GM23338 (cell line): ENCODE results near the gene STK32C. TPM values are rescaled to one million over a fixed set of nuclear protein-coding genes. Genes with fewer than 3 reads are reported as not detected.
A peak's percentile ranks its signal among the peaks of the same experiment; 100 is the strongest.

Experiments used
- ATAC-seq: fragments of 200-7000 bp; cut with Tn5 transposase; 3 replicates; pipeline ENCODE4 v1.9.1; 2020
- DNase-seq: peaks from one replicate; pipeline ENCODE4 v3.0.0-alpha.2; 2015; ENCODE audit warnings: low spot score
- H2AFZ ChIP-seq: fragments of 200-600 bp; sonication (generic); 2 replicates; pipeline ENCODE4 v1.8.0; 2016; ENCODE audit warnings: antibody characterized with exemption, mild to moderate bottlenecking, moderate library complexity
- H3F3A ChIP-seq: fragments of 200-600 bp; sonication (generic); replicated peaks from 2 replicates; pipeline ENCODE4 v1.8.0; 2017; ENCODE audit warnings: antibody characterized with exemption, mixed run types, low read depth
- H3K27ac ChIP-seq: fragments of 200-600 bp; sonication (generic); 2 replicates; pipeline ENCODE4 v1.6.1; 2016; ENCODE audit warnings: low read depth
- H3K27me3 ChIP-seq: fragments of 200-600 bp; sonication (generic); 2 replicates; pipeline ENCODE4 v1.8.0; 2016; ENCODE audit warnings: mild to moderate bottlenecking, mixed run types, moderate library complexity; ENCODE audit not compliant: insufficient read depth
- H3K36me3 ChIP-seq: fragments of 200-600 bp; sonication (generic); 2 replicates; pipeline ENCODE4 v1.8.0; 2016; ENCODE audit warnings: mild to moderate bottlenecking; ENCODE audit not compliant: insufficient read depth
- H3K4me1 ChIP-seq: fragments of 200-600 bp; sonication (generic); 2 replicates; pipeline ENCODE4 v1.8.0; 2016; ENCODE audit warnings: mild to moderate bottlenecking, moderate library complexity; ENCODE audit not compliant: insufficient read depth
- H3K4me2 ChIP-seq: fragments of 200-600 bp; sonication (generic); 2 replicates; pipeline ENCODE4 v1.7.1; 2017; ENCODE audit warnings: mixed run types
- H3K4me3 ChIP-seq: fragments of 200-600 bp; sonication (generic); 2 replicates; pipeline ENCODE4 v1.6.1; 2016; ENCODE audit warnings: mixed run types
- H3K79me2 ChIP-seq: fragments of 200-600 bp; sonication (generic); replicated peaks from 2 replicates; pipeline ENCODE4 v1.8.0; 2017; ENCODE audit warnings: mild to moderate bottlenecking; ENCODE audit not compliant: insufficient read depth
- H3K9me2 ChIP-seq: fragments of 200-600 bp; sonication (generic); 2 replicates; pipeline ENCODE4 v1.8.0; 2017; ENCODE audit not compliant: insufficient read depth
- H4K20me1 ChIP-seq: fragments of 200-600 bp; sonication (generic); replicated peaks from 2 replicates; pipeline ENCODE4 v1.8.0; 2017; ENCODE audit warnings: mild to moderate bottlenecking; ENCODE audit not compliant: insufficient read depth
- H3K27ac Mint-ChIP-seq: 2 replicates; pipeline ENCODE4 v1.8.0; 2020; ENCODE audit warnings: inconsistent platforms, mild to moderate bottlenecking, moderate library complexity, mixed read lengths
- H3K27me3 Mint-ChIP-seq: 3 replicates; pipeline ENCODE4 v1.8.0; 2022; ENCODE audit warnings: low read depth, mild to moderate bottlenecking, moderate library complexity, mixed read lengths, inconsistent platforms; ENCODE audit not compliant: insufficient read depth, poor library complexity
- H3K36me3 Mint-ChIP-seq: 3 replicates; pipeline ENCODE4 v1.8.0; 2021; ENCODE audit warnings: low read depth, mild to moderate bottlenecking, inconsistent platforms, moderate library complexity, mixed read lengths
- H3K4me1 Mint-ChIP-seq: 3 replicates; pipeline ENCODE4 v1.8.0; 2020; ENCODE audit warnings: mild to moderate bottlenecking, inconsistent platforms, mixed read lengths
- H3K4me3 Mint-ChIP-seq: 3 replicates; pipeline ENCODE4 v1.8.0; 2021; ENCODE audit warnings: moderate library complexity, mild to moderate bottlenecking, inconsistent platforms, mixed read lengths
- H3K9me3 Mint-ChIP-seq: 3 replicates; pipeline ENCODE4 v1.8.0; 2020; ENCODE audit warnings: moderate library complexity, mild to moderate bottlenecking, inconsistent platforms, mixed read lengths
- JUNB ChIP-seq: IDR thresholded peaks from one replicate; pipeline ENCODE4 v1.6.1; 2016; ENCODE audit warnings: antibody characterized with exemption; ENCODE audit not compliant: unreplicated experiment
- NANOG ChIP-seq: IDR thresholded peaks from 2 replicates; pipeline ENCODE4 v1.6.1; 2016; ENCODE audit warnings: antibody characterized with exemption, borderline replicate concordance
- STAT1 ChIP-seq: IDR thresholded peaks from one replicate; pipeline ENCODE4 v1.6.1; 2016; ENCODE audit warnings: antibody characterized with exemption; ENCODE audit not compliant: unreplicated experiment
- ZNF114 ChIP-seq: fragments of 250-450 bp; sonication (Bioruptor Pico); IDR thresholded peaks from 2 replicates; pipeline ENCODE4 v1.5.0; 2020; ENCODE audit warnings: mild to moderate bottlenecking, moderate library complexity
- polyA plus RNA-seq: library from polyadenylated mRNA; unstranded; fragments of >200 nt; fragmentation: Nextera tagmentation; extraction: Ambion mirVana; gene quantifications from 2 replicates; pipeline ENCODE4 v1.2.1, GENCODE V29; 2016
- total RNA-seq: library from RNA; depleted of rRNA; stranded (reverse); fragments of >200 nt; shearing (Covaris generic); gene quantifications from 2 replicates; pipeline ENCODE4 v1.2.3, GENCODE V29; 2014
- TF ChIP-seq, protein P1 (sequence below), 2 experiments: fragments of 200-600 bp in 1 of 2; sonication (generic) in 1 of 2; conservative IDR thresholded peaks; 2 replicates each; pipeline versions ENCODE4 v1.5.1 to v1.6.1; 2016 to 2017; ENCODE audit warnings: antibody characterized with exemption in 2 of 2, low read depth in 2 of 2, mild to moderate bottlenecking in 2 of 2, moderate library complexity in 1 of 2
- TF ChIP-seq, protein P2 (sequence below): IDR thresholded peaks from one replicate; pipeline ENCODE4 v1.6.1; 2018; ENCODE audit warnings: antibody characterized with exemption; ENCODE audit not compliant: unreplicated experiment
- TF ChIP-seq, protein P3 (sequence below): IDR thresholded peaks from 2 replicates; pipeline ENCODE4 v1.6.1; 2016; ENCODE audit warnings: antibody characterized with exemption

Gene STK32C
- total and polyA plus RNA-seq, 2 experiments from 2014 or later: 10.2 to 20.5 TPM

DNA sequence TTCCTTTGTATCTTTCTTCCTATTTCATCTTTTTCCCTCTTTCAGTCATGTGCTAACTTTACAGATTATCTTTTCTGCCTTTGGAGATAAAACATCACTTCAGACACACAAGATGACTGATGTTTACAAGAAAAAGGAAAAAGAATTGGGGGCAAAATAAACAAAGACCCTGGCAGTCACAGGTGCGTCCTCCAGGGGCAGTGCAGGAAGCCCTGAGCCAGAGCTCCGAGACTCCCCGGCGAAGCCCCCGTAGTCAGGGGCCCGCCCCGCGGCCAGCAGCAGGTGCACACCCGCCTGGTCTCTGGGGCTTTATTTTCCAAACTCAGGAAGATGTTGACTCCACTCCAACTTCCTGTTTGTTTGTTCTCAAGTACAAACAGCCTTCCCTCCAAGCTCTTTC is 10.2 kb downstream of the STK32C start:
- H3F3A ChIP-seq: no peaks in the 10 kb centered on the region

More for the DNA sequence above, 10.2 kb downstream of the STK32C start:
- no peaks in the 10 kb centered on the region for H4K20me1 ChIP-seq
- no peak overlapping the region for H3K4me3 ChIP-seq
- no peak overlapping the region for H3K4me2 ChIP-seq
- Mint-ChIP-seq H3K4me3 (no peak overlapping the region; the same call in 2 of the 3 replicates), H3K27ac (no peak overlapping the region), H3K27me3 (peaks cover 25% of the 10 kb centered on the region), H3K4me1 (peaks cover 18% of the 10 kb centered on the region), H3K36me3 (no peaks in the 10 kb centered on the region), H3K9me3 (no peaks in the 10 kb centered on the region; the same call in 2 of the 3 replicates)
- H3K9me2 ChIP-seq: no peaks in the 10 kb centered on the region
- H3K79me2 ChIP-seq: no peaks in the 10 kb centered on the region
- H3K27me3 ChIP-seq: no peaks in the 10 kb centered on the region
- no peak overlapping the region for H2AFZ ChIP-seq
- no peaks in the 10 kb centered on the region for H3K4me1 ChIP-seq
- H3K36me3 ChIP-seq: no peaks in the 10 kb centered on the region
- ATAC-seq (peak; percentile 38), DNase-seq (peak; percentile 69)
- no peak overlapping the region for H3K27ac ChIP-seq
- TF ChIP-seq ZNF114 (no peak), JUNB (no peak), STAT1 (no peak), NANOG (no peak)
- TF ChIP-seq, protein P1, sequence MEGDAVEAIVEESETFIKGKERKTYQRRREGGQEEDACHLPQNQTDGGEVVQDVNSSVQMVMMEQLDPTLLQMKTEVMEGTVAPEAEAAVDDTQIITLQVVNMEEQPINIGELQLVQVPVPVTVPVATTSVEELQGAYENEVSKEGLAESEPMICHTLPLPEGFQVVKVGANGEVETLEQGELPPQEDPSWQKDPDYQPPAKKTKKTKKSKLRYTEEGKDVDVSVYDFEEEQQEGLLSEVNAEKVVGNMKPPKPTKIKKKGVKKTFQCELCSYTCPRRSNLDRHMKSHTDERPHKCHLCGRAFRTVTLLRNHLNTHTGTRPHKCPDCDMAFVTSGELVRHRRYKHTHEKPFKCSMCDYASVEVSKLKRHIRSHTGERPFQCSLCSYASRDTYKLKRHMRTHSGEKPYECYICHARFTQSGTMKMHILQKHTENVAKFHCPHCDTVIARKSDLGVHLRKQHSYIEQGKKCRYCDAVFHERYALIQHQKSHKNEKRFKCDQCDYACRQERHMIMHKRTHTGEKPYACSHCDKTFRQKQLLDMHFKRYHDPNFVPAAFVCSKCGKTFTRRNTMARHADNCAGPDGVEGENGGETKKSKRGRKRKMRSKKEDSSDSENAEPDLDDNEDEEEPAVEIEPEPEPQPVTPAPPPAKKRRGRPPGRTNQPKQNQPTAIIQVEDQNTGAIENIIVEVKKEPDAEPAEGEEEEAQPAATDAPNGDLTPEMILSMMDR (conservative IDR thresholded peaks at IDR 0.05; ENCODE audit: low read depth in 2 of 2): peak; percentile 20 to 50
- TF ChIP-seq, protein P2, sequence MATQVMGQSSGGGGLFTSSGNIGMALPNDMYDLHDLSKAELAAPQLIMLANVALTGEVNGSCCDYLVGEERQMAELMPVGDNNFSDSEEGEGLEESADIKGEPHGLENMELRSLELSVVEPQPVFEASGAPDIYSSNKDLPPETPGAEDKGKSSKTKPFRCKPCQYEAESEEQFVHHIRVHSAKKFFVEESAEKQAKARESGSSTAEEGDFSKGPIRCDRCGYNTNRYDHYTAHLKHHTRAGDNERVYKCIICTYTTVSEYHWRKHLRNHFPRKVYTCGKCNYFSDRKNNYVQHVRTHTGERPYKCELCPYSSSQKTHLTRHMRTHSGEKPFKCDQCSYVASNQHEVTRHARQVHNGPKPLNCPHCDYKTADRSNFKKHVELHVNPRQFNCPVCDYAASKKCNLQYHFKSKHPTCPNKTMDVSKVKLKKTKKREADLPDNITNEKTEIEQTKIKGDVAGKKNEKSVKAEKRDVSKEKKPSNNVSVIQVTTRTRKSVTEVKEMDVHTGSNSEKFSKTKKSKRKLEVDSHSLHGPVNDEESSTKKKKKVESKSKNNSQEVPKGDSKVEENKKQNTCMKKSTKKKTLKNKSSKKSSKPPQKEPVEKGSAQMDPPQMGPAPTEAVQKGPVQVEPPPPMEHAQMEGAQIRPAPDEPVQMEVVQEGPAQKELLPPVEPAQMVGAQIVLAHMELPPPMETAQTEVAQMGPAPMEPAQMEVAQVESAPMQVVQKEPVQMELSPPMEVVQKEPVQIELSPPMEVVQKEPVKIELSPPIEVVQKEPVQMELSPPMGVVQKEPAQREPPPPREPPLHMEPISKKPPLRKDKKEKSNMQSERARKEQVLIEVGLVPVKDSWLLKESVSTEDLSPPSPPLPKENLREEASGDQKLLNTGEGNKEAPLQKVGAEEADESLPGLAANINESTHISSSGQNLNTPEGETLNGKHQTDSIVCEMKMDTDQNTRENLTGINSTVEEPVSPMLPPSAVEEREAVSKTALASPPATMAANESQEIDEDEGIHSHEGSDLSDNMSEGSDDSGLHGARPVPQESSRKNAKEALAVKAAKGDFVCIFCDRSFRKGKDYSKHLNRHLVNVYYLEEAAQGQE: no peak
- TF ChIP-seq, protein P3, sequence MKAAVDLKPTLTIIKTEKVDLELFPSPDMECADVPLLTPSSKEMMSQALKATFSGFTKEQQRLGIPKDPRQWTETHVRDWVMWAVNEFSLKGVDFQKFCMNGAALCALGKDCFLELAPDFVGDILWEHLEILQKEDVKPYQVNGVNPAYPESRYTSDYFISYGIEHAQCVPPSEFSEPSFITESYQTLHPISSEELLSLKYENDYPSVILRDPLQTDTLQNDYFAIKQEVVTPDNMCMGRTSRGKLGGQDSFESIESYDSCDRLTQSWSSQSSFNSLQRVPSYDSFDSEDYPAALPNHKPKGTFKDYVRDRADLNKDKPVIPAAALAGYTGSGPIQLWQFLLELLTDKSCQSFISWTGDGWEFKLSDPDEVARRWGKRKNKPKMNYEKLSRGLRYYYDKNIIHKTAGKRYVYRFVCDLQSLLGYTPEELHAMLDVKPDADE: no peak
